Stimulated activated CD4-positive, alpha-beta T cell treated with anti-CD3 and anti-CD28 coated beads, Interleukin-1b, Interleukin-23, amount 100 ng/mL, for 1 hour (primary cell): ENCODE results near the gene PLEKHH1.
"Not testable (repeated sequence)": the region's sequence is repeated elsewhere in the genome, so short reads cannot be mapped to it uniquely, and the experiment has no call there.

ENCODE experiments used
- DNase-seq, 2 donors: peaks; one replicate each; pipeline ENCODE4 v3.0.0-alpha.2; 2020; ENCODE audit warnings: low read depth in 2 of 2

The PLEKHH1 gene

GRCh38 chr14:67582061-67582460 lies 49.0 kb downstream of the PLEKHH1 start:
- DNase-seq, result no peak

GRCh38 chr14:67583711-67584644 lies 50.9 kb downstream of the PLEKHH1 start:
- DNase-seq, result no peak

DNA sequence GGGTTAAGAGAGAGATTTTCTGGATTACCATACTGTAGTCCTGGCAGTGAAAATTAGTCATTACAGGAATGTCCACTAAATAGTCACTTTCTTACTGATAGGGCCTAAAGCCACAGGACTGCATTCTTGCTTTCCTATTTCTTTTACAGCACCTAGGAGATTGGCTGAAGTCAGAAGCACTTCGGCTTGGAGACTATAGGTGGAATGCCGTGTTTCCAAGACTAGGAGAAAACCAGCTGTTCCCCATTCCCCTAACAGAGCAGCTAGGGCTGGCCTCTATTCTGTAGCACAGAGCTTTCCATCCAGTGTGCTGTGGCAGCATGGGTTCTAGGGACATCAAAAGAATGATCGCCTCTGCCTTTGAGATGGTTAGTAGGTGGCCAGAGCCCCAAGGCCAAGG lies 51.9 kb downstream of the PLEKHH1 start:
- no peak for DNase-seq

DNA sequence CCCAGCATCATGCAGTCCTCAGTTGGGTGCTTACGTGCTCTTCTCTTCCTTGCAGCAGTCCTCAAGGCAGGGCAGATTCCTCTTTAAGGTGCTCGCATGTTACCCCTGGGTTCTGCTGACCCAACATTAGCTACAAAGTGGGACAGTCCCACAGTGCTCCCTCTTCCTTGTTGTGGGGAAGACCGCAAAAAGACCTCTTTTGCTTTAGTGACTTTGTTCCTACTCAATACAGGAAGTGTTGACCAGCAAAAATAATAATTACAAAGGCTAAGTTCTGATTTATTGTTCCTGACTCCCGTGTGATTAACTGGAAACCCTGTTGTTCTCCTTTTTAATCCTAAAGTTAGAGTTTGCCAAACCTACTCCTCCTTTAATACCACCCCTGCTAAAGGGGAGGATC lies 53.3 kb downstream of the PLEKHH1 start:
- DNase-seq, result no peak

DNA sequence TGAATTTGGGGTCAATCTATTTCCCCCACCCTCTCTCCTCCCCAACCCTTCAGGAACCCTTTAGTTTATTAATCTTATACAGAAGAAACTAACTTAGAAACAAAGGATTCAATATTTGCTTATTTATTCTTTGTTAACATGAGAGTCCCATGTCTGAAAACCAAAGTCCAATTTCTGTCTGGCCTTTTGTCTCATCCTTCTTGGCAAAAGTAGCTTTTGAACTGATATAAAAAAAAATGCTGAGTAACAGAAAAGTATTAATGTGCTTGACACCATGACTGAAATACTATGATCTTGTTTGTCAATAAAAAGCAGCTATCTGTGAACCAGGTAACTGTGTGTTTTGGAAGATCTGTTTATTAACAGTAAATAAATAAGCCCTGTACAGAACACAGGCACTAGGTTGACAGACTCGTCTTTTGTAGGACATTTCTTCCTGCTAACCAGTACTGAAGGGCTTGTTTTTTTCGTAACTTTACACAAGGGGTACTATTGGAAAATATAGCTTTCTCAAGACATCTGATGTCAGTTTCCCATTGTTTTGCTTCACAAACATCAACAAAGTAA lies 56.2 kb downstream of the PLEKHH1 start:
- no peak for DNase-seq

- DNase-seq, result not testable (repeated sequence)
These were observed 60.6 kb downstream of the PLEKHH1 start for GRCh38 chr14:67593650-67594049.

GRCh38 chr14:67595392-67595791 lies 62.3 kb downstream of the PLEKHH1 start:
- no peak for DNase-seq

DNA sequence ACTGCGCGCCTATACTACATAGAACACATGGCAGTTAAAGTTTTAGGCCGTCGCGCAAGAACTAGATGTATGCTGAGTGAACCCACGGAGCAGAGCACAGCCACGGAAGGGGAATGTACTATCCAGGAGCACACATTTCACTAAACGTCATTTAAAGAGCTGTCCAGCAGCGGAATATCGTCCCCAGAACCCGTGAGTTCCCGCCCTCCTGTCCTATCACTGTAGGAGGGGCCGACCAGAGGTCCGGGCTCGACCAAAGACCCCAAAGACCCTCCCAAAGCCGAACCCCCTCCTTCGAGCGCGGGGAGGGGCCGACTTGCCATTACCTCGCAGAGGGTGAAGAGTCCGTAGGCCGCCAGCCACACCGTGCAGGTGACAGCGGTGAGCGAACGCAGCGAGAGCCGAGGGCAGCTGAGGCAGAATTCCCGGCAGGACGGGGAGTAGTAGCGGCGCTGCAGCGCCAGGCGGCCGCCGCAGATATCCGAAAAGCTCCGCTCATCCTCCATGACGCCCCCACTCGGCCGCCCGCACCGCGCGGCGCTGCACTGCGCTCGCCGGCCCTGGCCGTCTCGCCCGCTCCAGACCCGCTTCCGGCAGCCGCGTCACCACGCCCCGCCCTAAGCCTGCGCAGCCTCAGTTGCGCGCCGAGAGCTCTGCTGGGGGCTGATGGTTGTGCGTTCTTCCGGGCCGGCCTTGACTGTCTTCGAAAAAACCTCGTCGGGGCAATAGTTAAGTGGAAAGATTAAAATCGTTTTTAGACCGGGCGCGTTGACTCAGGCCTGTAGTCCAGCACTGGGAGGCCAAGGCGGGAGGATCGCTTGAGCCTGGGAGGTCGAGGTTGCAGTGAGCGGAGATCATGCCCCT lies 66.8 kb downstream of the PLEKHH1 start, which contains the start of gene PIGH:
TSS of gene PIGH (minus strand) at position 571 of the 864 bp plus-strand sequence. CDS start at position 506, 65 bp downstream.
- DNase-seq, result peak; percentile 84 to 92

- not testable (repeated sequence) for DNase-seq
These were observed 67.5 kb downstream of the PLEKHH1 start for GRCh38 chr14:67600562-67600974.

- DNase-seq, result no peak
These were observed 69.0 kb downstream of the PLEKHH1 start for GRCh38 chr14:67602076-67602475.

DNA sequence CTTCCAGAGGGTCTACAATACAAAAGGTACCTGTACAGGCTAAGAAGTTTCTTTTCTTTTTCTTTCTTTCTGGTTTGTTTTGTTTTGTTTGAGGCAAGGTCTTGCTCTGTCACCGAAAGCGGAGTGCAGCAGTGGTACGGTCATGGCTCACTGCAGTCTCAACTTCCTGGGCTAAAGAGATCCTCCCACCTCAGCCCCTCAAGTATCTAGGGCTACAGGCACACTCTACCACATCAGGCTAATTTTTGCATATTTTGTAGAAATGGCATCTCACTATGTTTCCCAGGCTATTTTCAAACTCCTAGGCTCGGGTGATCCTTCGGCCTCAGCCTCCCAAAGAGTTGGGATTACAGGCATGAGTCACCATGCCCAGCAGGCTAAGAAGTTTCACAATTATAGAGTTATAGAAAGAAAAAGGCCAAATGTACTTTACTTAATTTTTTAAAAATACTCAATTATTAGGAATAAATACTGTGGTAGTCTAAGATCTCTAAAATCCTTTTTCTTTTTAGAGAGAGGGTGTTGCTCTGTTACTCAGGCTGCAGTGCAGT lies 70.0 kb downstream of the PLEKHH1 start:
- no peak for DNase-seq

- no peak for DNase-seq
These were observed 74.6 kb downstream of the PLEKHH1 start for GRCh38 chr14:67607646-67608045.

DNA sequence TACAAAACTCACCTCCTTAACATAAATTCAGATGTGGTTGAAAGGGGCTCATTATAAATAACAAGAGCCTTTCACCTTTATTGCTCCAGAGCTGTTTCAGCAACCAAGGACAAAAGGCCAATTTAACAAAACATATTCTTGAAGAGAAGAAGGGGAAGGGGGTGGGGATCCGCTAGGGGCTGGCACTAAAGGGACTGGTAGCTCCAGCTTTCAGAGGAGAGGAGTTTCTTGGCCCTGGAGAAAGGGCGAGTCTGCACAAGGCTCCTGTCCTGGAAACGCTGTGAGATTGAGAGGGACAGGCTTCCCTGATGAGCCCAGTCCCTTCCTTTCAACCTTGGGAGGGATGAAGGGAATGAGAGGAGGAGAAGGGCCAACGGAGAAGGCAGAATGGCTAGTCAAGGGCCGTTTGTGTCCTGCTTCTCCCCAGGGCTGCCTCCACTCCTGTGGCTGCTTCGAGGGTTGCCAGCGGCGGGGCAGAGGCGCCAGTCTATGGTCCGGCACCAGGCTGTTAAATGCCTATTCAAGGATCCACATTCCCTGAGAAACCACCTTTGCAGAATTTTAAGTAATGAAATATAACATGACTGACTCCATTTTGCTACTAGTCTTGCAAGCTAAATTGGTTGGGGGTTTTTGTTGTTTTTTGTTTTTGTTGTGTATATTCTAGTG lies 76.7 kb downstream of the PLEKHH1 start:
- no peak for DNase-seq

GRCh38 chr14:67610491-67610890 lies 77.4 kb downstream of the PLEKHH1 start:
- DNase-seq, result no peak

DNA sequence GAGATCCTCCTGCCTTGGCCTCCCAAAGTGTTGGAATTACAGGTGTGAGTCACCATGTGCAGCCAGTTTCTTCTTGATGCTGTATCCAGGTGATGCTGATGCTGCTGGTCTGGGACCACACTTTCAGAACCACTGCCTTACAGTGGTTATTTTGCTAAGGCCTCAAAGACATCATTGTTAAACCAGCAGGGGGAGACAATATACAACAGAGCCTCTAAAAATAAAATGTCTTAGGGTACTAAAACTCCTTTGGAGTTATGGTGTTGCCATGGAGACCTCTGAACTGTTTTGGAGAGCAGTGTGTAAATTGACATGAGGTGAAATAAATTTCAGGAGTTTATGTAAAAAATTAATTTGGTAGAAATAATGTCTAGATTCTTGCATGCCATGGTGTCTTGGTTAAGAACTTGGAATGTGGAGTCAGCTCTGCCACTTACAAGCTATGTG lies 85.5 kb downstream of the PLEKHH1 start:
- no peak for DNase-seq

DNA sequence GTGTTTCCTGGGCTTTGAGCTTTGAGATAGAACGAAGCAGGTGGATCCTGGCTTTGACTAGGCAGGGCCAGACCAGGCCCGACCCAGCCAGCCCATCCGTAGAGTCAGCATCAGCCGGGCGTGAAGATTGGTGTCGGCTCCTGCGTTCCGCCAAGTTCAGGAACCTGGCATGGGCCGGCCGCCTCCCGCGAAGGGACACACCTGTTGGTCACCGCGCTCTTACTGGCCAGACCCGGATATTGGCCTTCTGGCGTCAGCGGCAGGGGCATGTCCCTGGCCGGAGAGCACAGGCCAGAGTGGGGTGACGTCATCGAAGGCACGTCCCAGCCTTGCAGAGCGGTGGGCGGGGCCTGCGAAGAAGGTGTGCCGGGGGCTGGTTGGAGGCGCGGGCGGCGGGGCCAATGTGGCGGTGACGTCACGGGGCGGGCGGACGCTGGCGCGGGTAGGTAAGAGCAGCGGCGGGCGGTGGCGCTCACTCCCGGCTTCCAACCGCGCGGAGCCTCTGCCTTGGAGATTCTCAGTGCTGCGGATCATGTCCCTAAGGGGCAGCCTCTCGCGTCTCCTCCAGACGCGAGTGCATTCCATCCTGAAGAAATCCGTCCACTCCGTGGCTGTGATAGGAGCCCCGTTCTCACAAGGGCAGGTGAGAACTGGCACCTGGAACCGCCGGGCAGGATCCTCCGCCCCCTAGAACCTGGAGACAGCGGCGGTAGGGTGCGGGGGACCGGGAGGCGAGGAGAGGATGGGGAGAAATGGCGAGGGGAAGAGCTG lies 86.5 kb downstream of the PLEKHH1 start, which contains the start of gene ARG2:
TSS of gene ARG2 (plus strand) at position 475 of the 771 bp plus-strand sequence. CDS start at position 533, 58 bp downstream.
- DNase-seq, result peak; percentile 88 to 95

GRCh38 chr14:67620217-67620785 lies 87.2 kb downstream of the PLEKHH1 start:
- DNase-seq, result no peak

- no peak for DNase-seq
These were observed 89.6 kb downstream of the PLEKHH1 start for GRCh38 chr14:67622675-67623074.

- DNase-seq, result no peak
These were observed 90.0 kb downstream of the PLEKHH1 start for GRCh38 chr14:67623114-67623513.

DNA sequence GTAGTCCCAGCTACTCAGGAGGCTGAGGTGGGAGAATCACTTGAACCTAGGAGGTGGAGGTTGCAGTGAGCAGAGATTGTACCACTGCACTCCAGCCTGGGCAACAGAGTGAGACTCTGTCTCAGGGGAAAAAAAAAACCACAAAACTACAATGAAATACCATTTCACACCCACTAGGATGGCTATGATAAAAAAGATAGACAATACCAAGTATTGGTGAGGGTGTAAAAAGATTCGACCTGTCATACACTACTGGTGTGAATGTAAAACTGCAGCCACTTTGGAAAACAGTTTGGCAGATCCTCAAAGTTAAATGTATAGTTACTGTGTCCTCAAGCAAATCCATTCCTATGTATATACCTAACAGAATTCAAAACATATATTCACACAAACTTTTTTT lies 93.0 kb downstream of the PLEKHH1 start:
- DNase-seq, result not testable (repeated sequence)
